Renal cortical epithelial cell (primary cell): ENCODE results near the gene GAL3ST2. TPM values are rescaled to one million over a fixed set of nuclear protein-coding genes. Genes with fewer than 3 reads are reported as not detected.
"Not testable (repeated sequence)": the region's sequence is repeated elsewhere in the genome, so short reads cannot be mapped to it uniquely, and the experiment has no call there.

Source experiments
- DNase-seq: peaks from one replicate; pipeline ENCODE4 v3.0.0-alpha.2; 2011; ENCODE audit warnings: low read depth
- total RNA-seq: library from RNA; depleted of rRNA; stranded (reverse); fragments of >200 nt; gene quantifications from 2 replicates; pipeline ENCODE4 v1.2.3, GENCODE V29; 2014

Gene GAL3ST2
- total RNA-seq, 1 donor from 2014 or later: 0.70 TPM

- DNase-seq: no peak
These were observed 28.0 kb upstream of the GAL3ST2 start for GRCh38 chr2:241748468-241749256.

- DNase-seq: no peak
These were observed 26.4 kb upstream of the GAL3ST2 start for GRCh38 chr2:241750076-241750840.

GRCh38 chr2:241751152-241751551 is 25.5 kb upstream of the GAL3ST2 start:
- DNase-seq: no peak

GRCh38 chr2:241751776-241752175 is 24.8 kb upstream of the GAL3ST2 start:
- no peak for DNase-seq

DNA sequence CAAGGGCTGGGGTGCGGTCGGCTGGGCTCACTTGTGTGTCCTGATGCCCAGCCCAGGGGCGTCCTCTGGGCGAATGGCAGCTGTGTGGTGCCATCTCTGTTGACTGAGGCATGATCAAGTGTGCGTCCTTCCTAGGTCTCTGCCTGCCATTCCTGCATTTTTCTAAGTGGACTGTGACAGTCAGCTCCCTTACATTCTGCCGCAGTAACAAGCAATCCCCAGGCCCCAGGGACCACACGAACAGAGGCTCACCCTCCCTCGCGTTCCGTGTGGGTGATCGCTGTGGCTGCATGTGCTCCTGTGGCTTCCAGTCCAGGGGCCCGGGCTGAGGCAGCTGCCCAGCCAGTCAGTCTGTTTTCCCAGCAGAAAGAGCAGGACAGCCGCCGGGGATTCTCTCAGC is 24.4 kb upstream of the GAL3ST2 start:
- DNase-seq: no peak

DNA sequence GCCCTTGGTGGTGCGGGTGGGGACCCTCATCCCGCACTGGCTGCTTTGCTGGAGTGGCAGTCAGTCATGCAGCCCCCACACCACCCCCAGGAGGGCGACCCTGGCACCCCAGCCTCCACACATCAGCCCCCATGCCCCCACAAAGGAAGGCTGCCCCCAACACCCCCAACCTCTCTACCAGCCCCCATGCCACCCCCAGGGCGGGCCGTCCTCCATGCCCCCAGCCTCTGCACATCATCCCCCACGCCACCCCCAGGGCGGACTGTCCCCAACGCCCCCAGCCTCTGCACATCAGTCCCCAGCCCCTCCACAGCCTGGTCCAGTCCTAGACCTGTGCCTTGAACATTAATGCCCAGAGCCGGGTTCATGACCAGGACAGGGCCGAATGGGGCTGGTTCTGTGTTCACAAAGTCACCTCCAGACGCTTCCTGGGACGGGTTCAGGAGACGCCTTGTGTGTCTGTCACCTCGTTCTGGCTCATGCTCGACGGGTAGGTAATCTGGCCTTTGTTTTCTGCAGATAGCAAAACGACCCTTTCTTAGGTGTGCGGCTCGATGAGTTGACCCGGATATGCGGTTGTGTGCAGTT is 23.8 kb upstream of the GAL3ST2 start:
- no peak for DNase-seq

- no peak for DNase-seq
These were observed 23.1 kb upstream of the GAL3ST2 start for GRCh38 chr2:241753493-241753892.

DNA sequence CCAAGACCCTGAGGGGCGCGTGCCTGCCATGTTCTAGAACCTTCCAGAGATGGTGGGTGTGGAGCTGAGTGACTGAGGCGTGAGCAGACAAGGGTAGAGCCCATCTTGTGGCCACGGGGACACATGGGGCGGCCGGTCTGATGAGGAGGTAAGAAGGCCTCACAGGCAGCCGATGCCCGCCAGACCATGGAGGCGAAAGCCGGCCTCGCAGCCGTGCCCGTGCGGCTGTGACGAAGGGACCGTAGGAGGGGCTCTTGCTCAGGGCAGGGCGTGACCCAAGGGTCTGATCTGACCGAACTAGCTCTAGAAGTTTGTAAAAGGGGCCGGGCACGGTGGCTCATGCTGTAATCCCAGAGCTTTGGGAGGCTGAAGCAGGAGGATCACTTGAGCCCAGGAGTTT is 22.6 kb upstream of the GAL3ST2 start:
- no peak for DNase-seq

DNA sequence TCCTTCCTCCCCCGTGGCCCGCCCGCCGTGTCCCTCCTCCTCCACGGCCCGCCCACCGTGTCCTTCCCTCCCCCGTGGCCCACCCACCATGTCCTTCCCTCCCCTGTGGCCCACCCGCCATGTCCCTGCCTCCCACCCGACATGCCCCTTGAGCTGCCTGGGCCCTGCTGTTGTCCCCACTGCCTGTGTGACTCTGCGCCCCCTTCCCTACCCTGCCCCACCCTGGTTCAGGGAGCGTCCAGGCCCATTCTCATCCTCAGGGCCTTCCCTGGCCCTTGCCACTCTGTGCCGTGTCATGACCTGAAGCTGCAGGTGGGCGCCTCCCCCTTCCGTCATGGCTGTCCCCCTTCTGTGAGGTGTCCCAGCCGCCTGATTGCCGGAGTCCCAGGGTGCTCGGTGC is 21.5 kb upstream of the GAL3ST2 start:
- DNase-seq: no peak

DNA sequence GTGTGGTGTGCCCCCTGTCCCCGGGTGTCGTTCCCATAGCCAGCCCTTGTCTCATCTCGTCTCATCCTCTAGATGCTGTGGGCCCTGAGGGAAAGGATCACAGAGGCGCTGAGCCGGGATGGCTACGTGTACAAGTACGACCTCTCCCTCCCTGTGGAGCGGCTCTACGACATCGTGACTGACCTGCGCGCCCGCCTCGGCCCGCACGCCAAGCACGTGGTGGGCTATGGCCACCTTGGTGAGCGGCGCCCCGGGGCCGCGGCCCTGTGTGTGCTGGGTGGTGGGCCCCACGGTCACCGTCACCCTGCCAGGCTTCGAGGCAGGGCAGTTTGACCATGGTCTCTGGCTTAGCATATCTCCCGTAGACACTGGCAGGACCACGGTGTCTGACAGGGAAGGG is 20.8 kb upstream of the GAL3ST2 start:
- no peak for DNase-seq

- DNase-seq: no peak
These were observed 17.4 kb upstream of the GAL3ST2 start for GRCh38 chr2:241759067-241759807.

DNA sequence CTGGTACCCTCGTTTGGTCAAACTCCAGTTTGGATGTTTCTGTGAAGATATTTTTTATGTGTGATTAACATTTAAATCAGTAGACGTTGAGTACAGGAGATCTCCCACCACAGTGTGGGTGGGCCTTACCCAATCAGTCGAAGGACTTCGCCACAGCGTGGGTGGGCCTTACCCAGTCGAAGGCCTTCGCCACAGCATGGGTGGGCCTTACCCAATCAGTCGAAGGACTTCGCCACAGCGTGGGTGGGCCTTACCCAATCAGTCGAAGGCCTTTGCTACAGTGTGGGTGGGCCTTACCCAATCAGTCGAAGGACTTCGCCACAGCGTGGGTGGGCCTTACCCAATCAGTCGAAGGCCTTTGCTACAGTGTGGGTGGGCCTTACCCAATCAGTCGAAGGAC is 16.7 kb upstream of the GAL3ST2 start:
- DNase-seq: not testable (repeated sequence)

DNA sequence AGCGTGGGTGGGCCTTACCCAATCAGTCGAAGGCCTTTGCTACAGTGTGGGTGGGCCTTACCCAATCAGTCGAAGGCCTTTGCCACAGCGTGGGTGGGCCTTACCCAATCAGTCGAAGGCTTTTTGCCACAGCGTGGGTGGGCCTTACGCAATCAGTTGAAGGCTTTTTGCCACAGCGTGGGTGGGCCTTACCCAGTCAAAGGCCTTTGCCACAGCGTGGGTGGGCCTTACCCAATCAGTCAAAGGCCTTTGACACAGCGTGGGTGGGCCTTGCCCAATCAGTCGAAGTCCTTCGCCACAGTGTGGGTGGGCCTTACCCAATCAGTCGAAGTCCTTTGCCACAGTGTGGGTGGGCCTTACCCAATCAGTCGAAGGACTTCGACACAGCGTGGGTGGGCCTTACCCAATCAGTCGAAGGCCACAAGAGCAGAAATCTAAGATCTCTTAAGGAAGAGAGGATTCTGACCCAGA is 16.3 kb upstream of the GAL3ST2 start:
- no peak for DNase-seq

DNA sequence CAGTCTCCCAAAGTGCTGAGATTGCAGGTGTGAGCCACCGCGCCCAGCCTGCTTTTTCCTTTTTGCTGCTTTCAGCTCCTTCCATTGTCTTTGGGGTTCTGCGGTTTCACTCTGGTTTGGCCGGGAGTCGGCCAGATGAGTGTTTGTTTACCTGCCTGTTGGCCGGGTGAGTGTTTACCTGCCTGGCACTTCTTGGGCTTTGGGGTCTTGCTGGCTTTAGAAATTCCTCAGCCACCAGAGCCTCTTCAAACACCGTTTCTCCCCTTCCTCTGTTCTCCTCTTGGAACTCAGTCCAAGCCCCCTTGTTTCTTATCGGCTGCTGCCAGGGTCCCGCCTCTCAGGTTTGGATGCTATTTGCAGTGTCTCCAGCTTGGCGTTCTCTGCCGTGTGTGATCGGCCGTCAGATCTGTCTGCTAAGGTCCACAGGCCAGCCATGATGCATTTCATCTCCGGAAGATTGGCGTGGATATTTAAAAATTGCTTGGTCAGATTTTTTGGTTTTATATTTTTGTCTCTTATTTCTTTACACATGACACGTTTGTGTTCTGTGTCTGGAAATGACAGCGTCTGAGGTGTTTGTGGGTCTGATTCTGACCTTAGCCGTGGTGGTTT is 14.2 kb upstream of the GAL3ST2 start:
- no peak for DNase-seq

- no peak for DNase-seq
These were observed 13.7 kb upstream of the GAL3ST2 start for GRCh38 chr2:241762933-241763369.

DNA sequence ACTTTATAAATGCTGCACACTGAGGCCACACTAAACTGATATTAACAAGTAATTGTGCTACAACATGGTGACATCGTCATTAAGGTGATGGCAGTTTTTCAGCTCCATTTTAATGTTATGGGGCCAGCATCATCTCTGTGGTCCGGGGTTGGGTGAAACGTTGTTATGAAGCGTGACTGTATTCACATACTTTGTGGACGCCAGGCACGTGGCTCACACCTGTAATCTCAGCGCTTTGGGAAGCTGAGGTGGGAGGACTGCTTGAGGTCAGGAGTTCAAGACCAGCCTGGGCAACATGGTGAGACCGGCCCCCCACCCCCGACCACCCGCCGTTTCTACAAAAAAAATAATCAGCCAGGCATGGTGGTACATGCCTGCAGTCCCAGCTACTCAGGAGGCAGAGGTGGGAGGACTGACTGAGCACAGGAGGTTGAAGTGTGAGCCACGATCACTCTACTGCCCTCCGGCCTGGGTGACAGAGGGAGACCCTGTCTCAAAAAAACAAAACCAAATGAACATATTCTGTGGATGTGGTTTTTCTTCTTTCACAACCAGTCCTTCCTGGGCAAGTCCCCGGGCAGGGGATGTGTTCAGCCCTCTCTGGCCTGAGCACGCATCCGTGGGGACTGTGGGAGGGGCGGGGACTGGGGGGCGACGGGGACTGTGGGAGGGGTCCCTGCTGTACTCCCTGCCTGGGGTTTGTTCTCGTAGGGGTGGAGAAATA is 12.9 kb upstream of the GAL3ST2 start:
- DNase-seq: no peak

DNA sequence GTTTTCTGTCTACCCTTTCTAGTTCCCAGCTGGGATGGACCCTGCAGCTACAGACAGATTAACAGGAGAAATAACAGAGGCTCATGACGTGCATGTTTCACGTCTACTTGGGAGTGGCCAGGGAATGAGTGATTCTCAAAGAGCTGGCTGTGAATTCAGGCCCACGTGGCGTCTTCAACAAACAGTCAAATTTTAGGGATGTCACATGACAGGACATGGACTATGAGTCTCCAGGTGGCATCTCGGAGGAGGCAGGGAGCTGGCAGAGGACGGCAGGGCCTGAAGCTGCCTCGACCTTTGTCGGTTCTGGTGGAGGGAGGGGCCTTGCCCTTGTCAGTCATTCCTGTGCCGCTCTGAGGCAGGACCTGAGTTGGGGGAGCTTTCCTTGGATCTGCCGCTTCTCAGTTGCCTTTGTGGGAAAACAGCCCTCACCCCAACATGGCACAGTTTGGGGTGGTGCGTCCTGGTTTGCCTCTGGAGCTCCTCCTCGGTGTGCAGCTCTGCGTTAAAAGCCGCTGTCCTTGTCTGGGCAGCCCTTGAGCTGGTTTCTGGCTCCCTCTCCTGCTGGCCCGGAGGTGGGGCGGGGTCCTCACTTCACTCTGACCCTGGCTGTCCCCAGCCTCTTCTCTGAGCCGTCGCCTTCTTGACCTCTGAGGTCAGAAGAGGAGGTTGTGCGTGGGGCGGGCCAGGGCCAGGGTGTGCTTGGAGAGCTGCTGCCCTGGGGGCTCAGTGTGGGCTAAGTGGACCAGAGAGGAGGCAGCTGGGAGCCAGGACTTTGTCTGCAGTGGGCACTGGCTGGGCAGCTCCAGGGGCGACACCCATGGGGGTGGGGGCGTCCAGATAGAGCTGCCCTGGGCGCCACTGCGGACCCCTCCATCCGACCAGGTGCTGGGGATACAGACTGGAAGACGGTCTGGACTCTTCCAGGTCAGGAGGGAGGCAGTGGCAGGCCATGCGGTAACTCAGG is 12.1 kb upstream of the GAL3ST2 start:
- DNase-seq: no peak

- DNase-seq: no peak
These were observed 9.0 kb upstream of the GAL3ST2 start for GRCh38 chr2:241767464-241768250.

GRCh38 chr2:241768251-241768711 is 8.3 kb upstream of the GAL3ST2 start:
- DNase-seq: no peak
